ENCODE data around the gene GTF2F2. TPM values are rescaled to one million over a fixed set of nuclear protein-coding genes. Genes with fewer than 3 reads are reported as not detected.
"Not testable (repeated sequence)": the region's sequence is repeated elsewhere in the genome, so short reads cannot be mapped to it uniquely, and the experiment has no call there.

Gene GTF2F2
- total and polyA plus RNA-seq, 2 donors (not counting 1 experiment from before 2014, with no cell fraction given): 5.9 to 19.6 TPM

DNA sequence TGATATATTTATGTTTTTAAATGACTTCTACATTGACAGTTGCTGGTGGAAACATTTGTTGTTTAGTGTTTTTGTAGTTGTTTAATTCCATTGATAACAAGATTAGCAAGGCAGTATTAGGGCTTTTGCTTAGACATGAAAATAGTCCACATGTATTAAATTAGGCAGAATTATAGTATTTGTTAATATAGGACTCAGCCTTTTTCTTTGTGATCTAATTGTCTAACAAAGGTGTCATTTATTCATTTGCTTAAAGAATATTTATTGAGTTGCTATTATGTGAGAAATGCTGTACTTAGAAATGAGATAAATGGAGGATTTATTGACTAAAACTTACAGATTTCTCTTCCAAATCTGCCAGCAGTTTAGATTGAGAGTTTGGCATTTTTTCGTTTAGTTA is 122.2 kb downstream of the GTF2F2 start:
- H3K9me3 Mint-ChIP-seq (ENCODE audit: insufficient read depth): no peaks in the 10 kb centered on the region
- Histone ChIP-seq H3K36me3 (replicated peaks in 1 of 2; ENCODE audit: control extremely low read depth in 1 of 2, control insufficient read depth in 1 of 2, extremely low read depth in 1 of 2, insufficient read depth in 2 of 2, low read length in 1 of 2) (no peaks in the 10 kb centered on the region), H3K4me1 (ENCODE audit: control insufficient read depth in 2 of 2, insufficient read depth in 2 of 2, low read length in 2 of 2) (no peaks in the 10 kb centered on the region), H4K20me1 (ENCODE audit: control insufficient read depth, insufficient read depth, low read length, poor library complexity, severe bottlenecking) (no peaks in the 10 kb centered on the region), H3K27me3 (replicated peaks in 1 of 4; ENCODE audit: control extremely low read depth in 1 of 4, control insufficient read depth in 3 of 4, insufficient read depth in 4 of 4, low read length in 3 of 4) (no peaks in the 10 kb centered on the region), H3K9me3 (ENCODE audit: control extremely low read depth in 1 of 3, control insufficient read depth in 2 of 3, insufficient read depth in 1 of 3, low read length in 2 of 3) (peaks cover 0 to 4% (median 0%) of the 10 kb centered on the region in 3 donors), H3K27ac (ENCODE audit: low read length in 2 of 2) (no peak overlapping the region), H3K4me2 (replicated peaks; ENCODE audit: low read depth, low read length, poor library complexity, severe bottlenecking) (no peak overlapping the region), H2AFZ (ENCODE audit: insufficient read depth, low read depth, low read length, poor library complexity, severe bottlenecking) (no peak overlapping the region), H3K9ac (ENCODE audit: low read length) (no peak overlapping the region), H3K79me2 (ENCODE audit: control insufficient read depth, insufficient read depth, low read length) (peaks cover 3% of the 10 kb centered on the region), H3K4me3 (ENCODE audit: control extremely low read depth in 1 of 5, extremely low read depth in 1 of 5, insufficient read depth in 1 of 5, low read depth in 2 of 5, low read length in 4 of 5) (no peak overlapping the region)
- H3K27me3 Mint-ChIP-seq: no peaks in the 10 kb centered on the region
- ChIA-PET POLR2A (no interaction called here), CTCF (no interaction called here)
- ATAC-seq (ENCODE audit: low read depth) (no peak), DNase-seq (no peak)
- H3K4me3 Mint-ChIP-seq: no peak overlapping the region
- no peak for TF ChIP-seq EZH2 (IDR thresholded peaks at IDR 0.05; ENCODE audit: borderline replicate concordance, insufficient read depth, low read depth, low read length, poor library complexity, severe bottlenecking)
- TF ChIP-seq, protein P1, sequence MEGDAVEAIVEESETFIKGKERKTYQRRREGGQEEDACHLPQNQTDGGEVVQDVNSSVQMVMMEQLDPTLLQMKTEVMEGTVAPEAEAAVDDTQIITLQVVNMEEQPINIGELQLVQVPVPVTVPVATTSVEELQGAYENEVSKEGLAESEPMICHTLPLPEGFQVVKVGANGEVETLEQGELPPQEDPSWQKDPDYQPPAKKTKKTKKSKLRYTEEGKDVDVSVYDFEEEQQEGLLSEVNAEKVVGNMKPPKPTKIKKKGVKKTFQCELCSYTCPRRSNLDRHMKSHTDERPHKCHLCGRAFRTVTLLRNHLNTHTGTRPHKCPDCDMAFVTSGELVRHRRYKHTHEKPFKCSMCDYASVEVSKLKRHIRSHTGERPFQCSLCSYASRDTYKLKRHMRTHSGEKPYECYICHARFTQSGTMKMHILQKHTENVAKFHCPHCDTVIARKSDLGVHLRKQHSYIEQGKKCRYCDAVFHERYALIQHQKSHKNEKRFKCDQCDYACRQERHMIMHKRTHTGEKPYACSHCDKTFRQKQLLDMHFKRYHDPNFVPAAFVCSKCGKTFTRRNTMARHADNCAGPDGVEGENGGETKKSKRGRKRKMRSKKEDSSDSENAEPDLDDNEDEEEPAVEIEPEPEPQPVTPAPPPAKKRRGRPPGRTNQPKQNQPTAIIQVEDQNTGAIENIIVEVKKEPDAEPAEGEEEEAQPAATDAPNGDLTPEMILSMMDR (IDR thresholded peaks at IDR 0.05): no peak
- no peak overlapping the region for H3K27ac Mint-ChIP-seq
- intact Hi-C loops (cut with micrococcal nuclease): no loop called here
- no peaks in the 10 kb centered on the region for H3K4me1 Mint-ChIP-seq
- no CpG with 5 or more reads among the region's 1 CpG for WGBS (ENCODE audit: insufficient coverage)

DNA sequence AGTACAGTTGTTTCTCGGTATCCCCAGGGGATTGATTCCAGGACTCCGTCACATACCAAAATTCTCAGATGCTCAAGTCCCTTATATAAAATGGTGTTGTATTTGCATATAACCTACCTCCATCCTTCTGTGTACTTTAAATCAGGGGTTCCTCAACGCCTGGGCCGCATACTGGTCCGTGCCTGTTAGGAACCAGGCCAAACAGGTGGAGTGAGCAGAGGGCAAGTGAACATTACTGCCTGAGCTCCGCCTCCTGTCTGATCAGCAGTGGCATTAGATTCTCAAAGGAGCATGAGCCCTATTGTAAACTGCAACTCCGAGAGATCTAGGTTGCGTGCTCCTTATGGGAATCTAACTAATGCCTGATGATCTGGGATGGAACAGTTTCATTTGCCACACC is 122.8 kb downstream of the GTF2F2 start:
- H3K9ac ChIP-seq (ENCODE audit: low read length): no peak overlapping the region
- intact Hi-C loops (cut with micrococcal nuclease): no loop called here
- peaks cover 3% of the 10 kb centered on the region for H3K79me2 ChIP-seq (ENCODE audit: control insufficient read depth, insufficient read depth, low read length)
- H3K27me3 Mint-ChIP-seq: no peaks in the 10 kb centered on the region
- H3K4me2 ChIP-seq (replicated peaks; ENCODE audit: low read depth, low read length, poor library complexity, severe bottlenecking): no peak overlapping the region
- H3K4me3 ChIP-seq (ENCODE audit: control extremely low read depth in 1 of 5, extremely low read depth in 1 of 5, insufficient read depth in 1 of 5, low read depth in 2 of 5, low read length in 4 of 5): no peak overlapping the region
- H3K4me1 Mint-ChIP-seq: no peaks in the 10 kb centered on the region
- TF ChIP-seq, protein P1 (IDR thresholded peaks at IDR 0.05): no peak
- TF ChIP-seq EZH2 (IDR thresholded peaks at IDR 0.05; ENCODE audit: borderline replicate concordance, insufficient read depth, low read depth, low read length, poor library complexity, severe bottlenecking): no peak
- 95% methylated on average over 6 of the region's 8 CpGs for WGBS (ENCODE audit: insufficient coverage)
- H3K27me3 ChIP-seq (replicated peaks in 1 of 4; ENCODE audit: control extremely low read depth in 1 of 4, control insufficient read depth in 3 of 4, insufficient read depth in 4 of 4, low read length in 3 of 4): no peaks in the 10 kb centered on the region
- DNase-seq (no peak), ATAC-seq (ENCODE audit: low read depth) (no peak)
- no peaks in the 10 kb centered on the region for H3K4me1 ChIP-seq (ENCODE audit: control insufficient read depth in 2 of 2, insufficient read depth in 2 of 2, low read length in 2 of 2)
- ChIA-PET POLR2A (no interaction called here), CTCF (no interaction called here)
- no peak overlapping the region for H3K27ac ChIP-seq (ENCODE audit: low read length in 2 of 2)
- no peaks in the 10 kb centered on the region for H4K20me1 ChIP-seq (ENCODE audit: control insufficient read depth, insufficient read depth, low read length, poor library complexity, severe bottlenecking)
- H3K27ac Mint-ChIP-seq: no peak overlapping the region
- H3K4me3 Mint-ChIP-seq: no peak overlapping the region
- H2AFZ ChIP-seq (ENCODE audit: insufficient read depth, low read depth, low read length, poor library complexity, severe bottlenecking): no peak overlapping the region
- no peaks in the 10 kb centered on the region for H3K9me3 Mint-ChIP-seq (ENCODE audit: insufficient read depth)
- peaks cover 0 to 4% (median 0%) of the 10 kb centered on the region in 3 donors for H3K9me3 ChIP-seq (ENCODE audit: control extremely low read depth in 1 of 3, control insufficient read depth in 2 of 3, insufficient read depth in 1 of 3, low read length in 2 of 3)
- no peaks in the 10 kb centered on the region for H3K36me3 ChIP-seq (replicated peaks in 1 of 2; ENCODE audit: control extremely low read depth in 1 of 2, control insufficient read depth in 1 of 2, extremely low read depth in 1 of 2, insufficient read depth in 2 of 2, low read length in 1 of 2)

DNA sequence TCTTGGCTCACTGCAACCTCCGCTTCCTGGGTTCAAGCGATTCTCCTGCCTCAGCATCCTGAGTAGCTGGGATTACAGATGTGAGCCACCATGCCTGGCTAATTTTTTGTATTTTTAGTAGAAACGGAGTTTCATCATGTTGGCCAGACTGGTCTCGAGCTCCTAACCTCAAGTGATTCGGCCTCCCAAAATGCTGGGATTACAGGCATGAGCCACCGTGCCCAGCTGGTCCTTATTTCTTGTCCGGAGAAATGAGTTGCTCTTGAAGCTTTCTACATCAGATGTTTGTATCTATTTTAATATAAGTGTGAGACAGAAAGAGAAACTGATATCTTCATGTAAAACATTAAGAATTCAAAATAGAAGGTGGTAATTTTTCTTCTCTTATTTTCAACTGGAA is 124.4 kb downstream of the GTF2F2 start:
- H2AFZ ChIP-seq (ENCODE audit: insufficient read depth, low read depth, low read length, poor library complexity, severe bottlenecking); H3K4me1 ChIP-seq (ENCODE audit: control insufficient read depth in 2 of 2, insufficient read depth in 2 of 2, low read length in 2 of 2); H3K9me3 ChIP-seq (ENCODE audit: control extremely low read depth in 1 of 3, control insufficient read depth in 2 of 3, insufficient read depth in 1 of 3, low read length in 2 of 3); H3K36me3 ChIP-seq (replicated peaks in 1 of 2; ENCODE audit: control extremely low read depth in 1 of 2, control insufficient read depth in 1 of 2, extremely low read depth in 1 of 2, insufficient read depth in 2 of 2, low read length in 1 of 2); ATAC-seq (ENCODE audit: low read depth); intact Hi-C loops (cut with micrococcal nuclease); H3K27ac ChIP-seq (ENCODE audit: low read length in 2 of 2); H3K4me2 ChIP-seq (replicated peaks; ENCODE audit: low read depth, low read length, poor library complexity, severe bottlenecking); H3K4me3 ChIP-seq (ENCODE audit: control extremely low read depth in 1 of 5, extremely low read depth in 1 of 5, insufficient read depth in 1 of 5, low read depth in 2 of 5, low read length in 4 of 5); H3K9me3 Mint-ChIP-seq (ENCODE audit: insufficient read depth); CTCF ChIA-PET; H3K27me3 Mint-ChIP-seq; H3K79me2 ChIP-seq (ENCODE audit: control insufficient read depth, insufficient read depth, low read length); DNase-seq; H3K4me3 Mint-ChIP-seq; H3K4me1 Mint-ChIP-seq; H3K27ac Mint-ChIP-seq; H4K20me1 ChIP-seq (ENCODE audit: control insufficient read depth, insufficient read depth, low read length, poor library complexity, severe bottlenecking); H3K27me3 ChIP-seq (replicated peaks in 1 of 4; ENCODE audit: control extremely low read depth in 1 of 4, control insufficient read depth in 3 of 4, insufficient read depth in 4 of 4, low read length in 3 of 4); H3K9ac ChIP-seq (ENCODE audit: low read length); POLR2A ChIA-PET: not testable (repeated sequence)
- WGBS (ENCODE audit: insufficient coverage): 95% methylated on average over 4 of the region's 7 CpGs
